Measurements from ENCODE around the gene LKAAEAR1. TPM values are rescaled to one million over a fixed set of nuclear protein-coding genes. Genes with fewer than 3 reads are reported as not detected.
A peak's percentile ranks its signal among the peaks of the same experiment; 100 is the strongest.

LKAAEAR1 gene
- polyA plus RNA-seq, 1 donor, result 0.19 TPM

GRCh38 chr20:64079273-64080012 lies 4.8 kb downstream of the LKAAEAR1 start, which contains the start of gene RGS19:
TSS of gene RGS19 (minus strand) at chr20:64079518. CDS start at chr20:64076886, 2,632 bp downstream.
- Histone ChIP-seq H3K9me3 (ENCODE audit: control insufficient read depth, low read depth, low read length) (peaks cover under 1% of the 10 kb centered on the region), H3K4me3 (ENCODE audit: low read length) (peak within 1 kb of the TSS; percentile 56), H3K27ac (ENCODE audit: low read length) (no peak within 1 kb of the TSS), H3K4me1 (ENCODE audit: control insufficient read depth, insufficient read depth, low read length) (peaks cover 22% of the 10 kb centered on the region), H3K27me3 (ENCODE audit: control insufficient read depth, insufficient read depth, low read length) (peaks cover 56% of the 10 kb centered on the region), H3K36me3 (ENCODE audit: control insufficient read depth, insufficient read depth, low read length) (no peaks in the 10 kb centered on the region)
- no CpG with 5 or more reads among the region's 73 CpGs for WGBS (ENCODE audit: insufficient coverage, low lambda C conversion rate)
- DNase-seq, result peak in 1 of 2 donors; percentile 74

- H3K27ac ChIP-seq (ENCODE audit: low read length), result no peak overlapping the region
- peaks cover 52% of the 10 kb centered on the region for H3K27me3 ChIP-seq (ENCODE audit: control insufficient read depth, insufficient read depth, low read length)
- H3K9me3 ChIP-seq (ENCODE audit: control insufficient read depth, low read depth, low read length), result no peaks in the 10 kb centered on the region
- H3K36me3 ChIP-seq (ENCODE audit: control insufficient read depth, insufficient read depth, low read length), result no peaks in the 10 kb centered on the region
- no peak for DNase-seq
- no CpG with 5 or more reads among the region's 4 CpGs for WGBS (ENCODE audit: insufficient coverage, low lambda C conversion rate)
- H3K4me1 ChIP-seq (ENCODE audit: control insufficient read depth, insufficient read depth, low read length), result peaks cover 20% of the 10 kb centered on the region
- peak overlapping the region; percentile 56 for H3K4me3 ChIP-seq (ENCODE audit: low read length)
Observed at GRCh38 chr20:64078934-64079272, 5.3 kb downstream of the LKAAEAR1 start.

GRCh38 chr20:64077876-64078551 lies 6.2 kb downstream of the LKAAEAR1 start:
- DNase-seq, result no peak
- peak overlapping the region; percentile 0 for H3K4me3 ChIP-seq (ENCODE audit: low read length)
- peaks cover 16% of the 10 kb centered on the region for H3K4me1 ChIP-seq (ENCODE audit: control insufficient read depth, insufficient read depth, low read length)
- H3K36me3 ChIP-seq (ENCODE audit: control insufficient read depth, insufficient read depth, low read length), result no peaks in the 10 kb centered on the region
- WGBS (ENCODE audit: insufficient coverage, low lambda C conversion rate), result 93% methylated on average over 3 of the region's 15 CpGs
- H3K9me3 ChIP-seq (ENCODE audit: control insufficient read depth, low read depth, low read length), result no peaks in the 10 kb centered on the region
- peaks cover 44% of the 10 kb centered on the region for H3K27me3 ChIP-seq (ENCODE audit: control insufficient read depth, insufficient read depth, low read length)
- H3K27ac ChIP-seq (ENCODE audit: low read length), result no peak overlapping the region

- Histone ChIP-seq H3K4me1 (ENCODE audit: control insufficient read depth, insufficient read depth, low read length) (peaks cover 14% of the 10 kb centered on the region), H3K27ac (ENCODE audit: low read length) (no peak overlapping the region), H3K36me3 (ENCODE audit: control insufficient read depth, insufficient read depth, low read length) (no peaks in the 10 kb centered on the region), H3K27me3 (ENCODE audit: control insufficient read depth, insufficient read depth, low read length) (peaks cover 39% of the 10 kb centered on the region), H3K9me3 (ENCODE audit: control insufficient read depth, low read depth, low read length) (no peaks in the 10 kb centered on the region), H3K4me3 (ENCODE audit: low read length) (no peak overlapping the region)
- WGBS (ENCODE audit: insufficient coverage, low lambda C conversion rate), result no CpG with 5 or more reads among the region's 7 CpGs
- DNase-seq, result no peak
Observed at GRCh38 chr20:64077541-64077875, 6.7 kb downstream of the LKAAEAR1 start.

GRCh38 chr20:64077094-64077493 lies 7.1 kb downstream of the LKAAEAR1 start:
- Histone ChIP-seq H3K4me3 (ENCODE audit: low read length) (no peak overlapping the region), H3K27me3 (ENCODE audit: control insufficient read depth, insufficient read depth, low read length) (peaks cover 35% of the 10 kb centered on the region), H3K27ac (ENCODE audit: low read length) (no peak overlapping the region), H3K4me1 (ENCODE audit: control insufficient read depth, insufficient read depth, low read length) (peaks cover 14% of the 10 kb centered on the region), H3K9me3 (ENCODE audit: control insufficient read depth, low read depth, low read length) (no peaks in the 10 kb centered on the region), H3K36me3 (ENCODE audit: control insufficient read depth, insufficient read depth, low read length) (no peaks in the 10 kb centered on the region)
- WGBS (ENCODE audit: insufficient coverage, low lambda C conversion rate), result no CpG with 5 or more reads among the region's 8 CpGs
- DNase-seq, result no peak

GRCh38 chr20:64076061-64076997 lies 7.9 kb downstream of the LKAAEAR1 start:
- Histone ChIP-seq H3K4me1 (ENCODE audit: control insufficient read depth, insufficient read depth, low read length) (peaks cover 14% of the 10 kb centered on the region), H3K27ac (ENCODE audit: low read length) (no peak overlapping the region), H3K9me3 (ENCODE audit: control insufficient read depth, low read depth, low read length) (no peaks in the 10 kb centered on the region), H3K27me3 (ENCODE audit: control insufficient read depth, insufficient read depth, low read length) (peaks cover 27% of the 10 kb centered on the region), H3K4me3 (ENCODE audit: low read length) (no peak overlapping the region), H3K36me3 (ENCODE audit: control insufficient read depth, insufficient read depth, low read length) (no peaks in the 10 kb centered on the region)
- no CpG with 5 or more reads among the region's 22 CpGs for WGBS (ENCODE audit: insufficient coverage, low lambda C conversion rate)
- DNase-seq, result no peak

- Histone ChIP-seq H3K36me3 (ENCODE audit: control insufficient read depth, insufficient read depth, low read length) (no peaks in the 10 kb centered on the region), H3K4me1 (ENCODE audit: control insufficient read depth, insufficient read depth, low read length) (peaks cover 14% of the 10 kb centered on the region), H3K27me3 (ENCODE audit: control insufficient read depth, insufficient read depth, low read length) (peaks cover 21% of the 10 kb centered on the region), H3K27ac (ENCODE audit: low read length) (no peak overlapping the region), H3K4me3 (ENCODE audit: low read length) (no peak overlapping the region), H3K9me3 (ENCODE audit: control insufficient read depth, low read depth, low read length) (no peaks in the 10 kb centered on the region)
- 100% methylated on average over 1 of the region's 12 CpGs for WGBS (ENCODE audit: insufficient coverage, low lambda C conversion rate)
- no peak for DNase-seq
Observed at GRCh38 chr20:64075556-64075955, 8.6 kb downstream of the LKAAEAR1 start.

GRCh38 chr20:64074963-64075362 lies 9.2 kb downstream of the LKAAEAR1 start:
- Histone ChIP-seq H3K4me1 (ENCODE audit: control insufficient read depth, insufficient read depth, low read length) (peaks cover 14% of the 10 kb centered on the region), H3K27ac (ENCODE audit: low read length) (no peak overlapping the region), H3K4me3 (ENCODE audit: low read length) (no peak overlapping the region), H3K9me3 (ENCODE audit: control insufficient read depth, low read depth, low read length) (no peaks in the 10 kb centered on the region), H3K36me3 (ENCODE audit: control insufficient read depth, insufficient read depth, low read length) (no peaks in the 10 kb centered on the region), H3K27me3 (ENCODE audit: control insufficient read depth, insufficient read depth, low read length) (peaks cover 15% of the 10 kb centered on the region)
- DNase-seq, result no peak
- no CpG with 5 or more reads among the region's 8 CpGs for WGBS (ENCODE audit: insufficient coverage, low lambda C conversion rate)

- DNase-seq, result no peak
- Histone ChIP-seq H3K9me3 (ENCODE audit: control insufficient read depth, low read depth, low read length) (no peaks in the 10 kb centered on the region), H3K36me3 (ENCODE audit: control insufficient read depth, insufficient read depth, low read length) (no peaks in the 10 kb centered on the region), H3K4me3 (ENCODE audit: low read length) (no peak overlapping the region), H3K4me1 (ENCODE audit: control insufficient read depth, insufficient read depth, low read length) (peaks cover 12% of the 10 kb centered on the region), H3K27ac (ENCODE audit: low read length) (no peak overlapping the region), H3K27me3 (ENCODE audit: control insufficient read depth, insufficient read depth, low read length) (peaks cover 12% of the 10 kb centered on the region)
- WGBS (ENCODE audit: insufficient coverage, low lambda C conversion rate), result no CpG with 5 or more reads among the region's 28 CpGs
Observed at GRCh38 chr20:64074184-64074789, 9.9 kb downstream of the LKAAEAR1 start.

Measured in large intestine (tissue), 3 donors.